ENCODE data around the gene DNAJB9.
"Not testable (repeated sequence)": the region's sequence is repeated elsewhere in the genome, so short reads cannot be mapped to it uniquely, and the experiment has no call there.

Gene DNAJB9

DNA sequence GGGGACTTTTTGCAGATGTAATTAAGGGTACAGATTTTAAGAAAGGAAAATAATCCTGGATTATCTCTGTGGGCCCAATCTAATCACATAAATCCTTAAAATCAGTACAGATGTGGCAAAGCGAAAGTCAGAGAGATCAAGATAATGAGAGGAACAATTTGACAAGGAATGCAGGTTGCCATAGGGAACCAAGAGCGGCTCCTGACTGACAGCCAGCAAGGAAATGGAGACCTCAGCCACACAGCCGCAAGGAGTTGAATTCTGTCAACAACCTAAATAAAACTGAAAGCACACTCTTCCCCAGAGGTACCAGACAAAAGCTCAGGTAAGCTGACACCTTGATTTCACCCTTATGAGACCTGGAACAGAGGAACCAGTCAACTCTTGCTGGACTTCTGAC is 40.3 kb upstream of the DNAJB9 start:
- TF ChIP-seq, protein P1, sequence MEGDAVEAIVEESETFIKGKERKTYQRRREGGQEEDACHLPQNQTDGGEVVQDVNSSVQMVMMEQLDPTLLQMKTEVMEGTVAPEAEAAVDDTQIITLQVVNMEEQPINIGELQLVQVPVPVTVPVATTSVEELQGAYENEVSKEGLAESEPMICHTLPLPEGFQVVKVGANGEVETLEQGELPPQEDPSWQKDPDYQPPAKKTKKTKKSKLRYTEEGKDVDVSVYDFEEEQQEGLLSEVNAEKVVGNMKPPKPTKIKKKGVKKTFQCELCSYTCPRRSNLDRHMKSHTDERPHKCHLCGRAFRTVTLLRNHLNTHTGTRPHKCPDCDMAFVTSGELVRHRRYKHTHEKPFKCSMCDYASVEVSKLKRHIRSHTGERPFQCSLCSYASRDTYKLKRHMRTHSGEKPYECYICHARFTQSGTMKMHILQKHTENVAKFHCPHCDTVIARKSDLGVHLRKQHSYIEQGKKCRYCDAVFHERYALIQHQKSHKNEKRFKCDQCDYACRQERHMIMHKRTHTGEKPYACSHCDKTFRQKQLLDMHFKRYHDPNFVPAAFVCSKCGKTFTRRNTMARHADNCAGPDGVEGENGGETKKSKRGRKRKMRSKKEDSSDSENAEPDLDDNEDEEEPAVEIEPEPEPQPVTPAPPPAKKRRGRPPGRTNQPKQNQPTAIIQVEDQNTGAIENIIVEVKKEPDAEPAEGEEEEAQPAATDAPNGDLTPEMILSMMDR (IDR thresholded peaks at IDR 0.05; ENCODE audit: low read depth, low read length) = no peak
- no peak overlapping the region for H3K4me3 ChIP-seq (replicated peaks in 1 of 2; ENCODE audit: low read depth in 2 of 2, low read length in 2 of 2)
- DNase-seq (ENCODE audit: low read depth in 2 of 2) = no peak

GRCh38 chr7:108533712-108534111 is 36.0 kb upstream of the DNAJB9 start:
- no peak for DNase-seq (ENCODE audit: low read depth in 2 of 2)
- H3K4me3 ChIP-seq (replicated peaks in 1 of 2; ENCODE audit: low read depth in 2 of 2, low read length in 2 of 2) = no peak overlapping the region
- TF ChIP-seq, protein P1 (IDR thresholded peaks at IDR 0.05; ENCODE audit: low read depth, low read length) = no peak

DNA sequence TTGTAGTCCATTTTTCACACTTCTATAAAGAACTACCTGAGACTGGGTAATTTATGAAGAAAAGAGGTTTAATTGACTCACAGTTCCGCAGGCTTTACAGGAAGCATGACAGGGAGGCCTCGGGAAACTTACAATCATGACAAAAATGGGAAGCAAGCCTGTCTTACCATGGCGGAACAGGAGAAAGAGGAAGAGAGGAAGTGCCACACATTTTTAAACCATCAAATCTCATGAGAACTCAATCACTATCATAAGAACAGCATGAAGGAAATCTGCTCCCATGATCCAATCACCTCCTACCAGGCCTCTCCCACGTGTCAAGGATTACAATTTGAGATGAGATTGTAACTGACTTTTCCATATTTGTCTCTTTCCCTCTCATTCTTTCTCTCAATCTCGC is 34.4 kb upstream of the DNAJB9 start:
- TF ChIP-seq, protein P1 (IDR thresholded peaks at IDR 0.05; ENCODE audit: low read depth, low read length) = no peak
- no peak for DNase-seq (ENCODE audit: low read depth in 2 of 2)
- H3K4me3 ChIP-seq (replicated peaks in 1 of 2; ENCODE audit: low read depth in 2 of 2, low read length in 2 of 2) = no peak overlapping the region

DNA sequence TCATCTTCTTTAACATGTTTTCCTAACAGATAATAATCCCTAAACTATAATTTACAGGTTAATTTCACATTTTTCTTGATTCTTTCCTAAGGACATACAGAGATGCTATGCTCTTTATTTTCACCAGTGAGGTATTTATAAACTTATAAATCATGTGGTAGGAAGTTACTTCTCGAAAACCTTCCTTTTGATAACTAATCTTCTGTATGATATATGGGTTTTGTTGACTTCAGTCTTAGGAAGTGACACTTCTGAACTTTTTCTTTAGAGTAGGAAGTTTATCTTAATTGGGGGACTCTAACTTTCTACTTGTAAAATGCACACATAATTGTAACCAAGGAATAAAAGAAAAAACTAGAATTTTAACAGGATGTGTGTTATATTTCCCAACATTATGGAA is 33.9 kb upstream of the DNAJB9 start:
- TF ChIP-seq, protein P1 (IDR thresholded peaks at IDR 0.05; ENCODE audit: low read depth, low read length) = no peak
- no peak overlapping the region for H3K4me3 ChIP-seq (replicated peaks in 1 of 2; ENCODE audit: low read depth in 2 of 2, low read length in 2 of 2)
- DNase-seq (ENCODE audit: low read depth in 2 of 2) = no peak

GRCh38 chr7:108537229-108537628 is 32.4 kb upstream of the DNAJB9 start:
- H3K4me3 ChIP-seq (replicated peaks in 1 of 2; ENCODE audit: low read depth in 2 of 2, low read length in 2 of 2) = no peak overlapping the region
- no peak for DNase-seq (ENCODE audit: low read depth in 2 of 2)
- TF ChIP-seq, protein P1 (IDR thresholded peaks at IDR 0.05; ENCODE audit: low read depth, low read length) = no peak

GRCh38 chr7:108538236-108538635 is 31.4 kb upstream of the DNAJB9 start:
- DNase-seq (ENCODE audit: low read depth in 2 of 2); H3K4me3 ChIP-seq (replicated peaks in 1 of 2; ENCODE audit: low read depth in 2 of 2, low read length in 2 of 2): not testable (repeated sequence)

GRCh38 chr7:108538685-108539084 is 31.0 kb upstream of the DNAJB9 start:
- DNase-seq (ENCODE audit: low read depth in 2 of 2); H3K4me3 ChIP-seq (replicated peaks in 1 of 2; ENCODE audit: low read depth in 2 of 2, low read length in 2 of 2): not testable (repeated sequence)

DNA sequence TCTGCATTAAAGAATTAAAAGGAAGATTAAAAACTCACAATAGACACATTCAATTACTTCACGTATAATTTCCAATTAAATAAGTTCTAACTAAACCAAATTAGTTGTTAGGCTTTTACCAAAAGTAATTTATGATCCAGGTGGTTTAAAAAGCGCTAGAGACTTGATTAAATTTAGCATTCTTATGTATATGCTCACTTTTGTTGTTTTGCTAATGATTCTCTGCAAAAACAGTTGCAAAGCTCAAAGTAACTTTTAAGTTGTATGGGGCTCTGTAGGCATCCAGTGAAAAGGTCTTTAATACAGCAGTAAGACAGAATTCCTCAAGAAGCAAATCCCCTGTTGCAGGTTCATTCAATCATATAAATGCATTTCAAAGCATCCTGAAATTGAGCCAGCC is 28.2 kb upstream of the DNAJB9 start:
- H3K4me3 ChIP-seq (replicated peaks in 1 of 2; ENCODE audit: low read depth in 2 of 2, low read length in 2 of 2) = no peak overlapping the region
- no peak for DNase-seq (ENCODE audit: low read depth in 2 of 2)
- TF ChIP-seq, protein P1 (IDR thresholded peaks at IDR 0.05; ENCODE audit: low read depth, low read length) = no peak

DNA sequence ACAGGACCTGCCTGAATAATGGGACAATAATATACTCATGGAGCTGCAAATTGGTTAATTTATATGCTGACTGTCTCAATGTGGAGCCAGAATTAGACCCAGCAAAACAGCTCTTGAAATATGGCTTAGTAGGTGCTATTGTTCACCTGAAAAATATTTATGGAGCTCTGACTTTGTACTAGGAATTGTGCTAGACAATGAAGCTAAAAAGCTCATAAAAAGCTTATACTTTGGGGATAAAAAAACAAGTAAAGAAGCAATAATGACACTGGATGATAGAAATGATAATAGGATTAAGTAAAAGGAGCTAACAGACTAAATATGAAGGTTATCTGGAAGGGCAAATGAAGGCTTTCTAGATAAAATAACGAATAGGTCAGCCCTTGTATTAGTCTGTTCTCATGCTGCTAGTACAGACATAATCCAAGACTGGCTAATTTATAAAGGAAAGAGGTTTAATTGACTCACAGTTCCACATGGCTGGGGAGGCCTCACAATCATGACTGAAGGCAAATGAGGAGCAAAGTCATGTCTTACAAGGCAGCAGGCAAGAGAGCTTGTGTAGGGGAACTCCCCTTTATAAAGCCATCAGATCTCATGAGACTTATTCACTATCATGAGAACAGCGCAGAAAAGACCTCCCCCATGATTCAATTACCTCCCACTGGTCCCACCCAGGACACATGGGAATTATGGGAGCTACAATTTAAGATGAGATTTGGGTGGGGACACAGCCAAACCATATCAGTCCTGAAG is 21.4 kb upstream of the DNAJB9 start:
- DNase-seq (ENCODE audit: low read depth in 2 of 2); H3K4me3 ChIP-seq (replicated peaks in 1 of 2; ENCODE audit: low read depth in 2 of 2, low read length in 2 of 2): not testable (repeated sequence)

DNA sequence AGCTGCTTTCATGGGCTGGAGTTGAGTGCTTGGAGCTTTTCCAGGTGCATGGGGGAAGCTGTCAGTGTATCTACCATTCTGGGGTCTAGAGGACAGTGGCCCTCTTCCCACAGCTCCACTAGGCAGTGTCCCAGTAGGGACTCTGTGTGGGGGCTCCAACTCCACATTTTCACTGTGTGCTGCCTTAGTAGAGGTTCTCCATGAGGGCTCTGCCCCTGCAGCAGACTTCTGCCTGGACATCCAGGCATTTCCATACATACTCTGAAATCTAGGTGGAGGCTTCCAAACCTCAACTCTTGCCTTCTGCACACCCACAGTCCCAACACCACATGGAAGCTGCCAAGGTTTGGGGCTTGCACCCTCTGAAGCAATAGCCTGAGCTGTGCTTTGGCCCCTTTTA is 13.0 kb upstream of the DNAJB9 start:
- not testable (repeated sequence) for H3K4me3 ChIP-seq (replicated peaks in 1 of 2; ENCODE audit: low read depth in 2 of 2, low read length in 2 of 2); DNase-seq (ENCODE audit: low read depth in 2 of 2)
